IPS DF 4.7 (cell line): ENCODE measurements around the gene CDYL.

Experiments used
- DNase-seq: peaks from one replicate; pipeline ENCODE4 v3.0.0-alpha.2; 2013; ENCODE audit warnings: low spot score; ENCODE audit errors: extremely low read depth

CDYL gene

DNA sequence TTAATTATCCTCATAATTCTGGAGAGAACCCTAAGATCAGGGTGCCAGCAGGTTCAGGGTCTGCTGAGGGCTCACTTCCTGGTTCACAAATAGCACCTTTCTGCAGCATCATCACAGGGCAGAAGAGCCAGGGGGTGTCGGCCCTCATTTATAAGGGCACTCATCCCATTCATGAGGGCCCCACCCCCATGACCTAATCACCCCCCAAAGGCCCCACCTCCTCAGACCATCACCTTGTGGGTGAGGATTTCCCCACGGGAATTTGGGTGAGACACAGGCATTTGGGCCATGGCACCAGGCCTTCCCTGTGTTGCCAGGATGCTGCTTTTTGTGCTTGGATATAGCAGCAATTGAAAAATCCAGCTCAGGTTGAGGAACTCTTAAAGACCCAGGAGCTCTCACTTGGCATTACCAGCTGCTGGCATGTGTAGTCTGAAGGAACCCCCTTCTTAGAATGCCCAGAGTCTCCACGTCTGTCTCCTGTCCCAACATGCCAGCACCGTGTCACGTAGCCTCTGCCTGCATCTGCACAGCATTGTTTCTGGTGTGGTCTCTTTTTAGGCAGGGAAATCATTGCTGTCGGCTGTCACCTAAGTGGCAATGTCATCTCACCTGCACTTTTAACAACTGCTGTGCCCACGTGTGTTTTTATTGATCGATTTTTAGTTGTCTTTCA lies 156.2 kb downstream of the CDYL start:
- DNase-seq = no peak

DNA sequence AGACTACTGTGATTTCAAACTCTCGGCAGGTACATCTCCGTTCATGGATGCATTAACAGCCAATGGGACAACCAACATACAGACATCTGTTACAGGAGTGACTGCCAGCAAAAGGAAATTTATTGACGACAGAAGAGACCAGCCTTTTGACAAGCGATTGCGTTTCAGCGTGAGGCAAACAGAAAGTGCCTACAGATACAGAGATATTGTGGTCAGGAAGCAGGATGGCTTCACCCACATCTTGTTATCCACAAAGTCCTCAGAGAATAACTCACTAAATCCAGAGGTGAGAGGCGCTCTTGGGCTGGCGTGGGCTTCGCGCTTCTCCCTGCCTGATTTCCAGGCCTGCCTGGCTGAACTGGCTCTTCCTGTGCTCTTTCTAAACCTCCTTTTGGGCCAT lies 159.3 kb downstream of the CDYL start:
- DNase-seq = no peak

DNA sequence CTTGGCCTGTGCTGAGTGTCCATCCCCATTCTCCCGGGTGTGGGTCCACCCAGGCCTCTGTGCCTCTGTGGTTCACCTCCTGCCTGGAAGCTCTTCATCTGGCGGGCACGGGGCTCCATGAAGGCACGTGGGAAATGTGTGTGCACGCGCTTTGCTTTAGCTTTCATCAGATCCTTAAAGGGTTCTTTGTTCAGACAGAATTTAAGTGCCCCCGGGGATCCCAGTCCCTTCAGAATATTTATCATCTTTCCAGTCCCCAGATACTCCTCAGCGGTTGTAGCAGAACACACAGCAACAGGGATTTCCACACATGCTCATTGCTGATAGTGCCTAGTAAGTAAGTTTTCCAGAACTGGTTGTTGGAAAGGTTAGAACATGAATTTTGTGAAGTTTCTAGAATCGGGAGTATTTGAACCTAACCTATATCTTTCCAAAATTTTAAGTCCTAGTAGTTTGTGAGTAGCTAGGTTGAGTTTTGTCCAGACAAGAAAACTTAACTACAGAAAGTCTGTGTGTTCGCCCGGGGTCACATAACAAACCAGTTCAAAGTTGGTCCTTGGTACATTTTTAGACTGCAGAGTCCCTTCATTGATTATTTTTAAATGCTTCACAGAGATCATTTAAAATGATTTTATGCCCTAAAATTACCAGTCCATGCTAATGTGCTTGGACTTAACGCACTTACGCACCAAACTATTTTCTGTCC lies 159.9 kb downstream of the CDYL start:
- no peak for DNase-seq

DNA sequence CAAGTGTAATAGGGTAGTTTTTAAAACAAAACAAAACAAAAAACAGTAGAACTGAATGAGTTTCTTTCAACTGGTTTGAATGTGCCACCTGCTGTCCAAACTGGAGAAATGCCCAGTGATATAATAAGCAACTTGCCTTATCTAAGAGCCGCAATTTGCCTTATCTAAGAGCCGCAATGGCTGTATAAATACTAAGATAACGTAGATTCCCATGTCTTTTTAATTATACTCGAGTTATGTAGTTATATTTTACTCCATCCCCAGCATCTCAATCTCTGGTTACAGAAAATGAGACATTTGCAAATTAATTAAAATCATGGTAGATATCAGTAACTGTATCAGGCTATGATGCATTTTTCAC lies 160.5 kb downstream of the CDYL start:
- DNase-seq = no peak

DNA sequence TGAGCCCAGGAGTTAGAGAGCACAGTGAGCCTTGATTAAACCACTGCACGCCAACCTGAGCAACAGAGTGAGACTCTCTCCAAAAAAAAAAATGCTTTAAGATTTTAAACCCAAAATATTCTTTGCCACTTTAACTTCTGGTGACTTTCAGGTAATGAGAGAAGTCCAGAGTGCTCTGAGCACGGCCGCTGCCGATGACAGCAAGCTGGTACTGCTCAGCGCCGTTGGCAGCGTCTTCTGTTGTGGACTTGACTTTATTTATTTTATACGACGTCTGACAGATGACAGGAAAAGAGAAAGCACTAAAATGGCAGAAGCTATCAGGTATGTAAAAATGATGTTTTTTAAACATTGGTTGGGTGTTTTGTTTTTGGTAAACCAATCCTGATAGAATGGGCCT lies 161.2 kb downstream of the CDYL start:
- no peak for DNase-seq

DNA sequence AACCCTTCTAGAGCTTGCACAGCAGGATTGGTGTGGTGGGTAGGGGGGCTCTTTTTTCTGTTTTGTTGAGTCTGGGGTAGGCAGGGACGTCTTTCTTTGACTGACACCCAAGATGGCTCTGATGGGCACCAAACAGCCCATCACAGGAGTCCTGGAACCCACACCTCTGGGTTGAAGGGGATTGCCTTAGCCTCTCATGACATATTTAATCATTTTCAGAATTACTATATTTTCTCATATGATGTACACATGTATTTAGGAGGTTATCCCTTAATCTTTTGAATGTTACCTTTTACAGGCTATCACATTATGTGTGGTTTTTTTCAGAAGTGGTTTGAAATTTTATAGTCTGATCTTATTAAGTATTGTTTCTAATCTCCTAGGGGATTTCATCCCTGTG lies 163.0 kb downstream of the CDYL start:
- no peak for DNase-seq

DNA sequence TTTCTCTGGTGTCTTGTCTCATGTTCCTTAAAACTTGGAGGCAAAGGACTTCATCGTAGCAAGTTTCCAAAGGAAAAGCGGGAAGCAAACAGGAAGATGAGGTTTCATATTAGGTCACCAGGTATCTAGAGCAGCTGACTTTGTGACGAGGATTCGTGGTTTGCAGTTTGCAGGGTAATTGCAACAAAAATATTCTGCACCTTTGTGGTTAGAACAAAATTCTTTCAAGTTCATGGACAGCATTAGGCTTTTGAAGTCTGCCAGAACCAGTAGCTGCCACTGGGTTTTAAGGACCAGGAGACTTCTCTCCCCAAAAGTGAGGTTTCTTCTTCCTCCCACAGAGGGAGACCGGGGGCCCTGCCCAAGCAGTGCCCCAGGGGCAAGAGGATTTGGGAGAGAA lies 164.2 kb downstream of the CDYL start:
- DNase-seq = no peak

DNA sequence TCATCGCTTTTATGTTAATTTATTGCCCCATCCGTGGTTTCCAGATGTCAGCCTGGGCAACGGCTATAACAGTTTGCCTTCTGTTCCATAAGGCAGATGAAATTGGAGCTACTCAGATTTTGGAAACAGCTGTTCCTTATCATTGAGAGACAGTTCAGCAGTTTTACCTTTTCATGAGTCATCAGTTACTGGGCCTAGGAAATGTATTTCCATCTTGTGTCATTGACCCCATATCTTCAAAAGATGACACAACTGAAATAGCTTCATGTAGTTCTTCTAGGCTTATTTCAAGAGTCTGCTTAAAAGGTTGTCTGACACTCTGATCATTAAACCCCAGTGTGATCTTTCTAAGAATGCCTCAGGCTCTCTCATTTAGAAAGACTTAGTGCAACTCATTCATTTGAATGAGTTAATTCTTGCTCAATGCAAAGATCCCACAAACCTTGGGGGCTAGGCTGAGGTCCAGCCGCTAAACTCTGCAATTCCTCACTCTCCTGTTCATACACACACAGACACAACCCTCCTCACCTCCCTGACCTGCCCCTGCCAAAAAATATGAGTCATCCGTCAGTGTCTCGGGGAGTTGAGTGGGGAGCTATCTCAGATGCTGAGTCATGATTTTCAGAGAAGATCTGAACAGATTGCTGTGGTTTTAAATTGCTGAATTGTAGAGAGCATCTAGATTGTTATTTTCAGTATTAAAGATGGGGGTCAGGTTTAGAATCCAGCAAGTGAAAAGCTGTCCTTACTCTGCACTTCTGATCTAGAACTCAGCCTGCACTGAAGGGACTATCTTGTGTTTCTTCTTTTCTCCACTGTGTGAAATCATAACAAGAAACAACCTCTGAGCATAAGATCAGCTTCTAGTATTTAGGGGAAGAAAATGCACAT lies 165.8 kb downstream of the CDYL start:
- no peak for DNase-seq

DNA sequence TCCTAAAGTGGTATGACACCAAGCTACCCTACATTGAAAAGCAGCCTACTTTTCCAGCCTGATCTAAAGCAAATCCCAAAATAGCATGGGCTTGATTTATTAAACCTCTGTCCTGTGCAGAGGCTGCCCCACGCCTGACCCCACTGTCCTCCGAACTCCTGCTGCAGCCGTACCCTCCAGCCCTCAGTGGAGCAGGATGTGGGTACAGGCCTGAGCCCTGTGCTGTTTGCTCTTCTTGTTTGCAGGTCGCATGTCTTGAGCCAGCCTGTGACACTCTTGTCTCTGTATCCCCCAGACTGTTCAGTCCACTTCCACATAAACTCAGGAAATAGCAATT lies 166.4 kb downstream of the CDYL start:
- DNase-seq = no peak

DNA sequence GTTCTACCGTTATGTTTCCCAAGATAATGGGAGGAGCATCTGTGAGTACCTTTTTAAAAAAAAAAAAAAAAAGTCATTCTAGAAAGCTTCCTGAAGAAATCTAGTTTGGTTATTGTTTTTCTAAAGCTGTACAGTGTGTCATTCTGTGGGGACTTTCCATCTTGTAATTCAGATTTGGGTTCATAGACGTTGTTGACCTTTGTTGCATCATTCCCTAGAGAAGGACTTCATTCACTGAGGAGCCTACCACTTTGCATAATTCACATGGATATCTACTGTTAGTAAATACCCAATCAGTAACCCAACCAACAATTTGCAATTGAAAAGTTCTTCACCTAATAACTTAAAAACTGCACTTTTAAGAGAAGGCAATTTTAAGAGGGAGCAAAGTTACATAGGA lies 167.5 kb downstream of the CDYL start:
- no peak for DNase-seq

DNA sequence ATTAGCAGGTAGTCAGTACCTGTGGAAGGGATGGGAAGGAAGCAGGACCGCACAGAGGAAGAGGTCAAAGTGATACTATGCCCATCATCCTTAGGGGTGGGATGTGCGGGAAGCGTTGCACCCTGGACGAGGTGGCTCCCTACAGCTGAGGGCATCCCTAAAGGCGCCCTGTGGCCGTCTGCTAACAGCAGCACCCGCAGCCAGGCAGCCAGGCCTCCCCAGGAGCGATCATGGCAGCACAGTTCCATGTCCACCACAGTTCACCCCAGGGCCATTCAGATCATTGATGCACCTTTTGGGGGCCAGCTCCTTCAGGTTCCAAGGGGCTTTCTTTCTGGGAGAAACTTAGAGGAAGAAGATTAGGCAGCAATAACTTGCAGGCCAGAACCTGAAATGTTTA lies 168.1 kb downstream of the CDYL start:
- no peak for DNase-seq

DNA sequence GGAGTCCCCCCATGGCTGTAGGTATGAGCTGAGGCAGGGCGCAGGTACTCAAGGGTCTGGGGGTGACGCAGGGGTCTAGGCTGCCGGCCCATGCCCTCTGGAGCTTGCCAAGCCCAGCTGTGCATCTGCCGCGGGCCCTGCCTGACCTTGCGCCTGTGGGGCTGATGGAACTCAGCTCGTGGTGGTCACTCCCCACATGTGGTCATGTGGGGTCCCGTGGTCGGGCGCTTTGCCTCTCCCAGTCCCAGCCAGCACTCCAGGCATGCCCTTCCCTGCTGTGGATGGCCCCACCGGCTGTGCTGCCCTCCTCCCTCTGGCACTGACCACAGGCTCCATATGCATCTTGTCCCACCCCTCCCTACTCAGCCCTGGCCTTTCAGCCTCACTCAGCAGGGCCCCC lies 170.3 kb downstream of the CDYL start:
- DNase-seq = no peak

DNA sequence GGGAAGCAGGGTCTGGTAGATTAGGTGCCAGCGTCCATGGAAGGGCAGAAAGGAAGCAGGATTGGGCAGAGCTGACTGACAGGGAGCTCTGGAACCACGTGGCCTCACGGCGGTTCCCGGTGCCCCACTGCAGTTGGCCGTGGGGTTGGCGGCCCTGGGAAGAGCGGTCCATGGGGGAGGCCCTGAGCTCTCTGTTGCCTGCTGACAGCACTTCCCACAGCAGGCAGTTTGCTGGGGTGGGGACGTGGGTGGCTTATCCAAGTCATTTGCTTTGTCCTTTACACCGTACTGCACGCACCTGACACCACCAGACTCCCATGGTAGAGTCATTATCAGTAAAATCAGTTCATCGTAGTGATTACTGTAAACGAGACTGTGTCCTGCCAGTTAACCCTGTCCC lies 171.5 kb downstream of the CDYL start:
- no peak for DNase-seq

DNA sequence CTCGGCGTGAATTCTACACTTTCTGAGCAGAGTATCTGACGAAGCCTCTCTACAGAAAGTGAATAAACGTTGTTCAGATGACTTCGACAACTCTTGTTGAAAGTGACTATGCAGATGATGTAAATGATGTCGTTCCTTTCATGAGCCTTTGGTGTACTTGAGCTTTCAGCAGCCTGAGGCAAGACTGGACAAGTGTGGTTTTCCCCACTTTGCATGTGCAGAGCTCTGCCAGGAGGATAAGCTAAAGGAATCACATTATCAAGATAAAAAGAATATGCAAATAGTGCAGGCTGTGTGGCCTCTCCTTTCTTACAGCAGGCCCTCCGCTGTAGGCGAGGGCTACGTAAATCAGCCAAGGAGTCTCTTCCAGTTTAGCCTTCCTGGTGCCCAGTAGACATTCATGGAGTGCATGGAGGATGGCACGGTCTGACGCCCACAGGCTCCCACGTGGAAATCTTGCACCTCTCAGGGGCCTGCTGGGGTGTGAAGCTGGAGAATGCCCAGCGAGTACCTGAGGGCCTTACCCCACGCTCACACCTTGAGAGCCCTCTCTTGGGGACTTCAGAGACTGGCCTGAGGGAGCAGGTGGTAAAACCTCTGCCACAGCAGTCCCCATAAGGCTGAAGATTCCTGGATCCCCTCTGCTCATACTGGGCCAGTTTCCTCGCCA lies 172.7 kb downstream of the CDYL start:
- no peak for DNase-seq

DNA sequence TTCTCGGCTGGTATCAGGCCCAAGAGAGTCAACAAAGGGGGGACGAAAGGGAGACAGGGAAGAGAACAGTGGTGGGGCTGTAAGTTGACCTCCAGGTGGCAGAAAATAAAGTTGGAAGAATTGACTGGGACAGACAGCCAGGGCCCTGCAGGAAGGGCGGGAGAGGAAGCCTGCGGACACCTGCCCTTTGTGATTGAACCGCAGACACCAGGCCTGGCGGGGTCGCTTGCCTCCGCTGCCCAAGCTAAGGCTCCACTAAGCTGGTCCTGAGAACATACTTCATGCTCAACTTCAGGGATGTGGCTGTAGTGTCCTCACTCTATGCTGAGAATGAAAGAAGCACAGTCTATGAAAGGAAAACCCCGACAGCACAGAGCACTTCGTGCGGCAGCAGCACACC lies 173.9 kb downstream of the CDYL start:
- DNase-seq = no peak

DNA sequence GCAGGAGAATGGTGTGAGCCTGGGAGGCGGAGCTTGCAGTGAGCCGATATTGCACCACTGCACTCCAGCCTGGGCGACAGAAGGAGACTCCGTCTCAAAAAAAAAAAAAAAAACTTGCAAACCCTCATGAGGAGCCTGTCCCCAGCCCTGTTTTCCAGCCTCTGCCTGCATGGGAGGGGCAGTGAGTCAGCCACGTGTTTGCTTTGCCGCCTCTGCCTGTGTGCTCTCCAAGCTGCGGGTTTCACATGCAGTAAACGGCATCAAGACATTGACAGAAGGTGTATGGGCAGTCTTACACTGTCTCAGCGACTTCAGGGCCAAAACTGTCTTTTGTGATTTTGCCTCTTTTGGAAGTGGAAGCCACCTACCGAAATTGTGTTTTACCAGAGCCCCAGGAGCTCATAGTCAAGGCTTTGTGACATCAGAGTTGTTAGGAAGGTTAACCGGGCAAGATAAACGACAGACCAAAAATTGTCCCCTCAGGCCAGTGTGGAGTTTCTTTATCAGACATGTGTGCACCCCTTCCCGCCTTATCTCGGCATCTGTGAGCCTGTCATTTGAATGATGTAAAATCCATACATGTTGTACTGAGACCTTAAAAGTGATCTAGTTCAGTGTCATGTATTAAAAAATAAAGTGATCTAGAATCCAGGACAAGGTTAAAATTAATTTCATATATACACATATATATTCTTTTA lies 174.8 kb downstream of the CDYL start:
- DNase-seq = no peak

DNA sequence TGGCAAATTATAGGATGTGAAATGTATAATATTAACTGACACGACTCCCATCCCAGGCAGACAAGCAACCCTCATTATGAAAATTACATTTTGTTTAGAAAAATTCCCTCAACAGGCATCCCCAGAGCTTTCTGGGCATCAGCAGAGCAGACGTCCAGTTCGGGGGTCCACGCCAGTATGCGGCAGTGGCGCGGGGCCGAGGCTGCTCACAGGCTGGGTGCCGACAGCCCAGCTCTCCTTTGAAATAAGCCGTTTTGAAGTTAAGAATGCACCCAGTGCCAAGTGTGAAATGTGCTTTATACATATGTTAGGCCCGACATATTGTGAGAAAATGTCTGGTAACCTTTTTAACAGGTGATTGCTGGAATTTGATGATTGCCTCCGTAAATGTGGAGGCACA lies 177.2 kb downstream of the CDYL start:
- DNase-seq = no peak

DNA sequence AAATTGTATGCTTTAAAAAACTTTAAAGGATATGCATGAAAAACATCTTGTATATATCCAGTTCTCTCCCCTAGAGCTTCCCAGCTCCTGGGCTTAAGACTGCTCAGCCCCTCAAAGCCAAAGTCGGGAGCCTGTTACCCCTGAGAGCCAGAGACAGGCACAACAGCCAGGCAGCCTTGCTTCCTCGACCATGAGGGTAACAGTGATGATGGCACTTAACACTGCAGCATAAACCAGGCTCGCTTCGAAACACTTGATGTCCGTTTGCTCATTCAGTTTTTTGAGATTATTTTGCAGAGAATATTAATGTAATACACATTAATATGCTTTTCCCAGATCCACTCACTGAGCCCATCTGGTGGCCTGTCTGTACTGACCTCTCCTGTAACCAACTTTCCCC lies 180.4 kb downstream of the CDYL start:
- DNase-seq = no peak

DNA sequence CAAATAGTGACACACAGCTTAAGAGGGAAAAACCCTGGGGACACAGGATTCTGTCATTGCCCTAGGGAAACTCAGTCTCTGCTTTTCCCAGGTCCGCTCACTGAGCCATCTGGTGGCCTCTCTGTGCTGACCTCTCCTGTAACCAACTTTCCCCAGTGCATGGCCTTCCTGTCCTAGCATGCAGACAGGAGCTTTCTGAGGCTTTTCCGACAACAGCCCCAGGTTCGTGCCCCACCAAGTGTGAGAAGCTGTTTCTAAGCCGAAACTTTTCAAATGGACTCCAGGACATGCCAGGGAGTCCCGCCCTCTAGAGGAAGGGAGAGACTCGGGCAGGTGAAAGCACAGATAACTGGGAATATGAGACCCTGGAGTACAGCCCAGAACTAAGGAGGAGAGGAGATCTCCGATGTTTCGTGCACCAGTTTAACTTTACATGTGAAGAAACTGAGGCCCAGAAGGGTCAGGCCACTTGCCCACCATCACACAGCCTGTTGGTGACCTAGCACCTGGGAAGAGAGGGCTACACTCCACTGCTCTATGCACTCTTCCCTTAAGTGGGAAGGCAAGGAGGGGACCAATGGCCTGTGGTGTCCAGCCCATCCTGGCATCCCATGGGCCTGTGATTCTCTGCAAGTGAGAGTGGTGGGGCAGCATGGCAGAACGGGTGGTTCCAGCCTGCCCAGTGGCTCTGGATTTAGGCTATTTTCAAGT lies 181.5 kb downstream of the CDYL start:
- DNase-seq = peak; percentile 28

DNA sequence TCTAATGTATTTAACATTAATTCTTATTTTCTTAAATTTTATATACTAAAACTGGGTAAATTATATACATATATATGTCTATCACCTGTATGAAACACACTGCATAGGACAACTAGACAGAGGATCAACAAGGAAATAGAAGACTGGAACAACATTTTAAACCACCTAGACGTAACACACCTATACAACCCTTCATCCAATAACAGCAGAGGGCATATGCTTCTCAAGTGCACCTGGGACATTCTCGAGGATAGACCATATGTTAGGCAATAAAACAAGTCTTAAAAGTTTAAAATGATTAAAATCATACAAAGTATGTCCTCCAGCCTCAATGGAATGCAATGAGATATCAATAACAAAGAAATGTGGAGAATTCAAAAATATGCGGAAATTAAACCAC lies 182.4 kb downstream of the CDYL start:
- no peak for DNase-seq
